ENCODE measurements around the gene TMEM202.

- TF ChIP-seq CTCF (IDR thresholded peaks at IDR 0.05): no peak
- TF ChIP-seq EP300 (IDR thresholded peaks at IDR 0.05): no peak
These were observed 13.0 kb downstream of the TMEM202 start for GRCh38 chr15:72411111-72411510.

Data from upper lobe of left lung (tissue), 4 donors.